B cell (primary cell): ENCODE data around the gene LTO1. TPM values are rescaled to one million over a fixed set of nuclear protein-coding genes. Genes with fewer than 3 reads are reported as not detected.

Experiments
- ATAC-seq: fragments of 200-7000 bp; cut with Tn5 transposase; one replicate; pipeline ENCODE4 v1.10.0; 2021; ENCODE audit warnings: low read depth, mild to moderate bottlenecking, moderate number of reproducible peaks, moderate library complexity
- CTCF ChIA-PET: fragments of 350-600 bp; sonication (Branson Sonifier 250); formaldehyde crosslinking; loops from one replicate; lab custom pipeline; 2021; ENCODE audit warnings: antibody characterized with exemption, inconsistent platforms; lab: Charles Lee
- POLR2A ChIA-PET: fragments of 350-600 bp; sonication (Branson Sonifier 250); formaldehyde crosslinking; loops from one replicate; lab custom pipeline; 2021; ENCODE audit warnings: antibody characterized with exemption; lab: Charles Lee
- DNase-seq: peaks from one replicate; pipeline ENCODE4 v3.0.0; 2013
- H2AFZ ChIP-seq: 2 replicates; pipeline ENCODE4 v1.6.1; 2012; ENCODE audit warnings: mild to moderate bottlenecking, low read depth, low read length; ENCODE audit not compliant: insufficient read depth, poor library complexity, severe bottlenecking
- H3K27ac ChIP-seq, 2 donors: 1 replicate in 1 of 2; 2 replicates in 1 of 2; pipeline ENCODE4 v1.5.1; 2012 to 2013; ENCODE audit warnings: low read length in 2 of 2, mild to moderate bottlenecking in 2 of 2, moderate library complexity in 1 of 2
- H3K27me3 ChIP-seq, 4 experiments: fragments of 200-600 bp in 1 of 4; sonication (generic) in 1 of 4; replicated peaks in 1 of 4; 1 replicate in 2 of 4; 2 replicates in 2 of 4; pipeline versions ENCODE4 v1.6.1 to v1.7.0; 2013 to 2016; ENCODE audit warnings: low read length in 3 of 4, mild to moderate bottlenecking in 2 of 4, mixed read lengths in 1 of 4, moderate library complexity in 1 of 4; ENCODE audit not compliant: insufficient read depth in 4 of 4, control insufficient read depth in 3 of 4; ENCODE audit errors: control extremely low read depth in 1 of 4
- H3K36me3 ChIP-seq, 2 experiments: replicated peaks in 1 of 2; 1 replicate in 1 of 2; 2 replicates in 1 of 2; pipeline versions ENCODE4 v1.6.1 to v1.7.1; 2013; ENCODE audit warnings: low read length in 1 of 2; ENCODE audit not compliant: insufficient read depth in 2 of 2, control insufficient read depth in 1 of 2; ENCODE audit errors: control extremely low read depth in 1 of 2, extremely low read depth in 1 of 2
- H3K4me1 ChIP-seq, 2 donors: fragments of 200-600 bp in 1 of 2; sonication (generic) in 1 of 2; 1 replicate in 1 of 2; 2 replicates in 1 of 2; pipeline versions ENCODE4 v1.5.1 to v1.6.1; 2013 to 2017; ENCODE audit warnings: low read length in 2 of 2; ENCODE audit not compliant: control insufficient read depth in 2 of 2, insufficient read depth in 2 of 2
- H3K4me2 ChIP-seq: replicated peaks from 2 replicates; pipeline ENCODE3; 2012; ENCODE audit warnings: mild to moderate bottlenecking, low read depth, low read length; ENCODE audit not compliant: poor library complexity, severe bottlenecking
- H3K4me3 ChIP-seq, 5 experiments: fragments of 200-600 bp in 1 of 5; sonication (generic) in 1 of 5; 1 replicate in 3 of 5; 2 replicates in 2 of 5; pipeline versions ENCODE4 v1.5.1 to v1.7.0; 2011 to 2016; ENCODE audit warnings: low read length in 4 of 5, mild to moderate bottlenecking in 4 of 5, low read depth in 2 of 5, control low read depth in 1 of 5, moderate library complexity in 1 of 5; ENCODE audit not compliant: insufficient read depth in 1 of 5; ENCODE audit errors: control extremely low read depth in 1 of 5, extremely low read depth in 1 of 5
- H3K79me2 ChIP-seq: fragments of 200-600 bp; sonication (generic); one replicate; pipeline ENCODE4 v1.6.0; 2016; ENCODE audit warnings: low read length; ENCODE audit not compliant: control insufficient read depth, insufficient read depth
- H3K9ac ChIP-seq: fragments of 200-600 bp; sonication (generic); 2 replicates; pipeline ENCODE4 v1.6.1; 2017; ENCODE audit warnings: mild to moderate bottlenecking, low read length, moderate library complexity
- H3K9me3 ChIP-seq, 3 donors: one replicate each; pipeline versions ENCODE4 v1.6.1 to v1.7.1; 2013; ENCODE audit warnings: low read length in 2 of 3; ENCODE audit not compliant: control insufficient read depth in 2 of 3, insufficient read depth in 1 of 3; ENCODE audit errors: control extremely low read depth in 1 of 3
- H4K20me1 ChIP-seq: 2 replicates; pipeline ENCODE4 v1.6.0; 2012; ENCODE audit warnings: mild to moderate bottlenecking, low read length; ENCODE audit not compliant: insufficient read depth, control insufficient read depth, poor library complexity, severe bottlenecking
- H3K27ac Mint-ChIP-seq: one replicate; pipeline ENCODE4 v1.8.0; 2021; ENCODE audit warnings: mixed read lengths
- H3K27me3 Mint-ChIP-seq: one replicate; pipeline ENCODE4 v1.8.0; 2021; ENCODE audit warnings: mixed read lengths
- H3K4me1 Mint-ChIP-seq: one replicate; pipeline ENCODE4 v1.8.0; 2021; ENCODE audit warnings: mixed read lengths
- H3K4me3 Mint-ChIP-seq: one replicate; pipeline ENCODE4 v1.8.0; 2021; ENCODE audit warnings: mixed read lengths
- H3K9me3 Mint-ChIP-seq: one replicate; pipeline ENCODE4 v1.8.0; 2022; ENCODE audit warnings: mixed read lengths; ENCODE audit not compliant: insufficient read depth
- EZH2 ChIP-seq: IDR thresholded peaks from 2 replicates; pipeline ENCODE4 v1.6.1; 2012; ENCODE audit warnings: borderline replicate concordance, low read depth, mild to moderate bottlenecking, moderate library complexity, low read length; ENCODE audit not compliant: insufficient read depth, poor library complexity, severe bottlenecking
- WGBS: methylation state at CpG from one replicate; pipeline ENCODE4 v1.1.5; 2013; ENCODE audit warnings: missing lambda C conversion rate; ENCODE audit not compliant: insufficient coverage; 5-methylcytosine and 5-hydroxymethylcytosine counted together
- intact Hi-C: fragments of 100-400 bp; cut with micrococcal nuclease; formaldehyde crosslinking; loops from one replicate; pipeline ENCODE4 v1.10.0; 2022
- polyA plus RNA-seq: library from polyadenylated mRNA; depleted of rRNA; stranded (reverse); fragments of >200 nt; gene quantifications from 2 replicates; pipeline ENCODE4 v1.2.3, GENCODE V29; 2012
- total RNA-seq, 2 donors: library from RNA; stranded (reverse); fragments of 120-200 nt in 1 of 2; gene quantifications; 1 replicate in 1 of 2; 2 replicates in 1 of 2; pipeline versions ENCODE4 v1.2.3 to v1.2.4, GENCODE V29; 2013 to 2022
- TF ChIP-seq, protein P1 (sequence below): fragments of 200-600 bp; IDR thresholded peaks from one replicate; pipeline ENCODE4 v1.8.0; 2022; ENCODE audit warnings: antibody characterized with exemption, mild to moderate bottlenecking

The LTO1 gene
- total and polyA plus RNA-seq, 2 donors (not counting 1 experiment from before 2014, with no cell fraction given), result 44.4 to 68.8 TPM

DNA sequence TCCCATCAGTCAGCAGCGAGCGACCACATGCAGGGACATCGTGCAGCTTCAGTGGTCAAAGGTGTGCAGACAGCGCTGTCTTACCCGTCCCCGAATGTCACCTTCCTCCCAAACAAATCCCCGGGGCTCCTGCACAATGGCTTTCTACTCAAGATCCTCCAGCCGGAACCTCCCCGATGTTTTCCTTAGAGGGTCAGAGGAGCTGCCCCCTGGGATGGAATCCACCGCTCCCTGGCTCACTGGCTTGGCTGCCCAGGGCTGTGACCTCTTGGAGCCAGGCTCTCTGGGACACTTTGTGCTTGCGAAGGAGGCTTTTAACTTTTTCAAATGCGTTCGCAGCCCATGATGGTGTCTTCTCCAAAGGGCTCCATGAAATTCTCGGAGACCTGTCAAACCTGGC is 46.0 kb upstream of the LTO1 start:
- ChIA-PET POLR2A (no interaction called here), CTCF (no interaction called here)
- WGBS, result 10% methylated on average over 14 of the region's 14 CpGs
- H3K36me3 ChIP-seq, result no peaks in the 10 kb centered on the region
- peaks cover 0 to 23% (median 0%) of the 10 kb centered on the region in 3 donors for H3K9me3 ChIP-seq
- no peak overlapping the region for H3K9ac ChIP-seq
- DNase-seq (no peak), ATAC-seq (no peak)
- intact Hi-C loops, result no loop called here
- H4K20me1 ChIP-seq, result no peaks in the 10 kb centered on the region
- peaks cover 7% of the 10 kb centered on the region in 2 donors for H3K4me1 ChIP-seq
- peaks cover 48% of the 10 kb centered on the region for H3K27me3 Mint-ChIP-seq
- H2AFZ ChIP-seq, result no peak overlapping the region
- peaks cover 0 to 61% (median 11%) of the 10 kb centered on the region in 4 experiments for H3K27me3 ChIP-seq
- no peaks in the 10 kb centered on the region for H3K9me3 Mint-ChIP-seq
- H3K27ac Mint-ChIP-seq, result no peak overlapping the region
- peaks cover 6% of the 10 kb centered on the region for H3K4me1 Mint-ChIP-seq
- no peak overlapping the region for H3K4me2 ChIP-seq
- H3K79me2 ChIP-seq, result no peaks in the 10 kb centered on the region
- H3K27ac ChIP-seq, result no peak overlapping the region
- TF ChIP-seq EZH2, result no peak
- TF ChIP-seq, protein P1, sequence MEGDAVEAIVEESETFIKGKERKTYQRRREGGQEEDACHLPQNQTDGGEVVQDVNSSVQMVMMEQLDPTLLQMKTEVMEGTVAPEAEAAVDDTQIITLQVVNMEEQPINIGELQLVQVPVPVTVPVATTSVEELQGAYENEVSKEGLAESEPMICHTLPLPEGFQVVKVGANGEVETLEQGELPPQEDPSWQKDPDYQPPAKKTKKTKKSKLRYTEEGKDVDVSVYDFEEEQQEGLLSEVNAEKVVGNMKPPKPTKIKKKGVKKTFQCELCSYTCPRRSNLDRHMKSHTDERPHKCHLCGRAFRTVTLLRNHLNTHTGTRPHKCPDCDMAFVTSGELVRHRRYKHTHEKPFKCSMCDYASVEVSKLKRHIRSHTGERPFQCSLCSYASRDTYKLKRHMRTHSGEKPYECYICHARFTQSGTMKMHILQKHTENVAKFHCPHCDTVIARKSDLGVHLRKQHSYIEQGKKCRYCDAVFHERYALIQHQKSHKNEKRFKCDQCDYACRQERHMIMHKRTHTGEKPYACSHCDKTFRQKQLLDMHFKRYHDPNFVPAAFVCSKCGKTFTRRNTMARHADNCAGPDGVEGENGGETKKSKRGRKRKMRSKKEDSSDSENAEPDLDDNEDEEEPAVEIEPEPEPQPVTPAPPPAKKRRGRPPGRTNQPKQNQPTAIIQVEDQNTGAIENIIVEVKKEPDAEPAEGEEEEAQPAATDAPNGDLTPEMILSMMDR, result no peak
- no peak overlapping the region for H3K4me3 Mint-ChIP-seq
- no peak overlapping the region for H3K4me3 ChIP-seq

DNA sequence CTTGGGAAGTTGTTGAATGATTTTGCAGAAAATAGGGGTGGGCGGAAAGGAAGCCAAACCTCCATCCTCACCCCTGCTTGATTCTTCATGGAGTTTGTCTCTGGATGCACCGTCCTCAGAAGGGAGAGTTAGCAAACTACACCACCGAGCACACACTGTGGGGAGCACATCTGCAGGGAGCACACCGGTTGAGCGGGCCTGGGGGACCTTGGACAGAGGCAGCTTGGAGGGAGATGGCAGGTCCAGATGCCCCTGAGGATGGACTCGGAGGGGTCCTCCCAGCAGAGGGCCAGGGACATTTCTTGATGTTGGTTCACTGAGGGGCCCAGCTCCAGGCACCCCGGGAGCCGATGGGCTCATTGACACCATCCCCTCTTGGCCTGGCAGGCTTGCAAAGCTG is 43.8 kb upstream of the LTO1 start:
- Mint-ChIP-seq H3K4me3 (no peak overlapping the region), H3K4me1 (peaks cover 6% of the 10 kb centered on the region), H3K9me3 (no peaks in the 10 kb centered on the region), H3K27ac (no peak overlapping the region), H3K27me3 (peaks cover 36% of the 10 kb centered on the region)
- intact Hi-C loops, result no loop called here
- ChIA-PET POLR2A (no interaction called here), CTCF (no interaction called here)
- Histone ChIP-seq H3K9me3 (peaks cover 0 to 23% (median 0%) of the 10 kb centered on the region in 3 donors), H3K4me1 (peaks cover 7% of the 10 kb centered on the region in 2 donors), H4K20me1 (no peaks in the 10 kb centered on the region), H3K9ac (no peak overlapping the region), H3K4me2 (no peak overlapping the region), H3K36me3 (no peaks in the 10 kb centered on the region), H3K27me3 (peaks cover 0 to 54% (median 11%) of the 10 kb centered on the region in 4 experiments), H3K79me2 (no peaks in the 10 kb centered on the region), H2AFZ (no peak overlapping the region), H3K4me3 (no peak overlapping the region), H3K27ac (no peak overlapping the region)
- DNase-seq (no peak), ATAC-seq (no peak)
- TF ChIP-seq, protein P1, result no peak
- no peak for TF ChIP-seq EZH2
- 89% methylated on average over 7 of the region's 8 CpGs for WGBS
